ENCODE measurements around the gene MLF2. TPM values are rescaled to one million over a fixed set of nuclear protein-coding genes. Genes with fewer than 3 reads are reported as not detected.

The MLF2 gene
- total and polyA plus RNA-seq, 2 of the 13 experiments (the other 11 are each of a cell fraction or from before 2014, with no cell fraction given) = 88.1 to 167 TPM

DNA sequence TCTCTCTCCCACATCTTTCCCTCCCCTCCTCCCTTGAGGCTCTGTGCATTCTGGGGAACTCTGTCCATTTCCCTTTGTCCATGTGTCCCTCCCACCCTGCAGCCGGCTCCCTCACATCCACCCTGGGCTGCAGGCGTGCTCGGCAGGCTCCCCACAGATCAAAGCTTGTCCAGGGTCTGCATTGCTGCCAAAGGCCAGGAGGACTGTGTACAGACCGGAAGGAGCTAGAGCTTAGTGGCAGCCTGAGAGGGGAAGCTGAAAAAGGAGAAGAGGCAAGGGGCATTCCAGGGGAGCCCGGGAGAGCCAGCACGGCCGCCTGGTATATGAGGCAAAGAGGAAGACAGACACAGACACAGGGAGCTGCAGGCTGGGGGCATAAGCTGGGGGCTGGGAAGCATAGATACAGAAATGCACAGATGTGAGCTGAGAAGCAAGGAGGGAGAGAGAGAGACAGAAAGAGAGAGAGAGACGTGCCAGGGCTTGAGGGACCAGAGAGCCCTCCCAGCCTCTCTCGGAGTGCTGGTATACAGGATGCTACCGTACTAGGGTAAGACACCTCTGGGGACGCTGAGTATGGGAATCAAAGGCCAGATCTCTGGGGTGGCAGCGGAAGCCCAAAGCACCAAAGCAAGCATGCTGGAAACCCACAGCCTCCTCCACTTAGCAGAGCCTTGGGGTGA lies 39.7 kb upstream of the MLF2 start (continued):
- no peak for TF ChIP-seq RAD51 (IDR thresholded peaks at IDR 0.05; ENCODE audit: borderline replicate concordance)
- TF ChIP-seq SIX1 (CRISPR knock-in tag; IDR thresholded peaks at IDR 0.05; ENCODE audit: borderline replicate concordance) = peak; percentile 25; the same call in 1 of the 2 replicates
- TF ChIP-seq, protein P1, sequence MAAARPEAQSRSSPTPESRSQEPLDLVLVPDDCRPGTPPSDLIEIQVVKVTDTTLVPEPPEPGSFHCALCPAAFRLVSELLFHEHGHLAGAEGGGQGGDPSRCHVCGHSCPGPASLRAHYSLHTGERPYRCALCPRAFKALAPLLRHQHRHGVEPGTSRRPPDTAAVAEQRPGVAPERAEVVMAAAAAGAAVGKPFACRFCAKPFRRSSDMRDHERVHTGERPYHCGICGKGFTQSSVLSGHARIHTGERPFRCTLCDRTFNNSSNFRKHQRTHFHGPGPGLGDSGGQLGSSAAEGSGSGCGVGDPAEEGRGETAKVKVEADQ (CRISPR knock-in tag; IDR thresholded peaks at IDR 0.05; ENCODE audit: borderline replicate concordance) = no peak; the same call in 1 of the 2 replicates
- no peak for TF ChIP-seq PAWR (CRISPR knock-in tag; IDR thresholded peaks at IDR 0.05; ENCODE audit: borderline replicate concordance)
- TF ChIP-seq ATF7 (IDR thresholded peaks at IDR 0.05) = no peak
- no peak for TF ChIP-seq ATF7 (CRISPR knock-in tag; IDR thresholded peaks at IDR 0.05)
- TF ChIP-seq, protein P2, sequence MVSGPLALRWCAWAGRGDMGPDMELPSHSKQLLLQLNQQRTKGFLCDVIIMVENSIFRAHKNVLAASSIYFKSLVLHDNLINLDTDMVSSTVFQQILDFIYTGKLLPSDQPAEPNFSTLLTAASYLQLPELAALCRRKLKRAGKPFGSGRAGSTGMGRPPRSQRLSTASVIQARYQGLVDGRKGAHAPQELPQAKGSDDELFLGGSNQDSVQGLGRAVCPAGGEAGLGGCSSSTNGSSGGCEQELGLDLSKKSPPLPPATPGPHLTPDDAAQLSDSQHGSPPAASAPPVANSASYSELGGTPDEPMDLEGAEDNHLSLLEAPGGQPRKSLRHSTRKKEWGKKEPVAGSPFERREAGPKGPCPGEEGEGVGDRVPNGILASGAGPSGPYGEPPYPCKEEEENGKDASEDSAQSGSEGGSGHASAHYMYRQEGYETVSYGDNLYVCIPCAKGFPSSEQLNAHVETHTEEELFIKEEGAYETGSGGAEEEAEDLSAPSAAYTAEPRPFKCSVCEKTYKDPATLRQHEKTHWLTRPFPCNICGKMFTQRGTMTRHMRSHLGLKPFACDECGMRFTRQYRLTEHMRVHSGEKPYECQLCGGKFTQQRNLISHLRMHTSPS (CRISPR knock-in tag; IDR thresholded peaks at IDR 0.05; ENCODE audit: low read depth) = 0 out of 2 replicates have a peak, but pooled peaks have one; percentile 36
- TF ChIP-seq, protein P3, sequence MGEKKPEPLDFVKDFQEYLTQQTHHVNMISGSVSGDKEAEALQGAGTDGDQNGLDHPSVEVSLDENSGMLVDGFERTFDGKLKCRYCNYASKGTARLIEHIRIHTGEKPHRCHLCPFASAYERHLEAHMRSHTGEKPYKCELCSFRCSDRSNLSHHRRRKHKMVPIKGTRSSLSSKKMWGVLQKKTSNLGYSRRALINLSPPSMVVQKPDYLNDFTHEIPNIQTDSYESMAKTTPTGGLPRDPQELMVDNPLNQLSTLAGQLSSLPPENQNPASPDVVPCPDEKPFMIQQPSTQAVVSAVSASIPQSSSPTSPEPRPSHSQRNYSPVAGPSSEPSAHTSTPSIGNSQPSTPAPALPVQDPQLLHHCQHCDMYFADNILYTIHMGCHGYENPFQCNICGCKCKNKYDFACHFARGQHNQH (CRISPR knock-in tag; IDR thresholded peaks at IDR 0.05) = peak; percentile 38; the same call in 1 of the 2 replicates
- TF ChIP-seq, protein P4, sequence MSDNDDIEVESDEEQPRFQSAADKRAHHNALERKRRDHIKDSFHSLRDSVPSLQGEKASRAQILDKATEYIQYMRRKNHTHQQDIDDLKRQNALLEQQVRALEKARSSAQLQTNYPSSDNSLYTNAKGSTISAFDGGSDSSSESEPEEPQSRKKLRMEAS (IDR thresholded peaks at IDR 0.05) = peak; percentile 90
- peak; percentile 88; the same call in 1 of the 2 replicates for TF ChIP-seq ZNF441 (CRISPR knock-in tag; IDR thresholded peaks at IDR 0.05; ENCODE audit: borderline replicate concordance)
- TF ChIP-seq KAT7 (CRISPR knock-in tag; IDR thresholded peaks at IDR 0.05; ENCODE audit: borderline replicate concordance) = 0 out of 2 replicates have a peak, but pooled peaks have one; percentile 35
- TF ChIP-seq, protein P5, sequence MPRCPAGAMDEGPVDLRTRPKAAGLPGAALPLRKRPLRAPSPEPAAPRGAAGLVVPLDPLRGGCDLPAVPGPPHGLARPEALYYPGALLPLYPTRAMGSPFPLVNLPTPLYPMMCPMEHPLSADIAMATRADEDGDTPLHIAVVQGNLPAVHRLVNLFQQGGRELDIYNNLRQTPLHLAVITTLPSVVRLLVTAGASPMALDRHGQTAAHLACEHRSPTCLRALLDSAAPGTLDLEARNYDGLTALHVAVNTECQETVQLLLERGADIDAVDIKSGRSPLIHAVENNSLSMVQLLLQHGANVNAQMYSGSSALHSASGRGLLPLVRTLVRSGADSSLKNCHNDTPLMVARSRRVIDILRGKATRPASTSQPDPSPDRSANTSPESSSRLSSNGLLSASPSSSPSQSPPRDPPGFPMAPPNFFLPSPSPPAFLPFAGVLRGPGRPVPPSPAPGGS (CRISPR knock-in tag; IDR thresholded peaks at IDR 0.05) = peak; percentile 77; the same call in 1 of the 2 replicates
- TF ChIP-seq, protein P6, sequence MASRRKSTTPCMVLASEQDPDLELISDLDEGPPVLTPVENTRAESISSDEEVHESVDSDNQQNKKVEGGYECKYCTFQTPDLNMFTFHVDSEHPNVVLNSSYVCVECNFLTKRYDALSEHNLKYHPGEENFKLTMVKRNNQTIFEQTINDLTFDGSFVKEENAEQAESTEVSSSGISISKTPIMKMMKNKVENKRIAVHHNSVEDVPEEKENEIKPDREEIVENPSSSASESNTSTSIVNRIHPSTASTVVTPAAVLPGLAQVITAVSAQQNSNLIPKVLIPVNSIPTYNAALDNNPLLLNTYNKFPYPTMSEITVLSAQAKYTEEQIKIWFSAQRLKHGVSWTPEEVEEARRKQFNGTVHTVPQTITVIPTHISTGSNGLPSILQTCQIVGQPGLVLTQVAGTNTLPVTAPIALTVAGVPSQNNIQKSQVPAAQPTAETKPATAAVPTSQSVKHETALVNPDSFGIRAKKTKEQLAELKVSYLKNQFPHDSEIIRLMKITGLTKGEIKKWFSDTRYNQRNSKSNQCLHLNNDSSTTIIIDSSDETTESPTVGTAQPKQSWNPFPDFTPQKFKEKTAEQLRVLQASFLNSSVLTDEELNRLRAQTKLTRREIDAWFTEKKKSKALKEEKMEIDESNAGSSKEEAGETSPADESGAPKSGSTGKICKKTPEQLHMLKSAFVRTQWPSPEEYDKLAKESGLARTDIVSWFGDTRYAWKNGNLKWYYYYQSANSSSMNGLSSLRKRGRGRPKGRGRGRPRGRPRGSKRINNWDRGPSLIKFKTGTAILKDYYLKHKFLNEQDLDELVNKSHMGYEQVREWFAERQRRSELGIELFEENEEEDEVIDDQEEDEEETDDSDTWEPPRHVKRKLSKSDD (CRISPR knock-in tag; IDR thresholded peaks at IDR 0.05; ENCODE audit: low read depth) = no peak
- peak; percentile 90 for TF ChIP-seq ZNF878 (CRISPR knock-in tag; IDR thresholded peaks at IDR 0.05)
- no peak for TF ChIP-seq SMC3 (IDR thresholded peaks at IDR 0.05; ENCODE audit: low read length)
- peak; percentile 91 for TF ChIP-seq ZSCAN21 (CRISPR knock-in tag; IDR thresholded peaks at IDR 0.05; ENCODE audit: borderline replicate concordance)
- TF ChIP-seq MAFF (IDR thresholded peaks at IDR 0.05; ENCODE audit: low read depth, low read length) = no peak
- peak; percentile 61; the same call in 1 of the 2 replicates for TF ChIP-seq ZFX (CRISPR knock-in tag; IDR thresholded peaks at IDR 0.05; ENCODE audit: low read depth)
- TF ChIP-seq SP4 (CRISPR knock-in tag; IDR thresholded peaks at IDR 0.05) = peak; percentile 68; the same call in 1 of the 2 replicates
- TF ChIP-seq DMAP1 (CRISPR knock-in tag; IDR thresholded peaks at IDR 0.05) = no peak
- TF ChIP-seq U2AF1 (optimal IDR thresholded peaks at IDR 0.05; ENCODE audit: low read depth, low read length) = peak; percentile 78
- TF ChIP-seq ZNF451 (CRISPR knock-in tag; IDR thresholded peaks at IDR 0.05) = peak; percentile 50; the same call in 1 of the 2 replicates
